GM18507 (cell line): ENCODE measurements around the gene KLHL8.
A peak's percentile ranks its signal among the peaks of the same experiment; 100 is the strongest.

ENCODE experiments used
- DNase-seq: peaks from one replicate; pipeline ENCODE4 v3.0.0; 2011; ENCODE audit warnings: low read depth; ENCODE audit not compliant: insufficient read length; ENCODE audit errors: extremely low spot score
- FAIRE-seq: peaks from 2 replicates; lab custom pipeline; 2011; peaks lifted over from hg19 to GRCh38; lab: Jason Lieb, UNC

The KLHL8 gene

GRCh38 chr4:87132035-87132434 lies 88.4 kb downstream of the KLHL8 start:
- DNase-seq (no peak), FAIRE-seq (no peak)

GRCh38 chr4:87130985-87131703 lies 89.3 kb downstream of the KLHL8 start:
- FAIRE-seq (no peak), DNase-seq (no peak)

- FAIRE-seq (no peak), DNase-seq (no peak)
Measured at GRCh38 chr4:87129681-87130080, 90.7 kb downstream of the KLHL8 start.

DNA sequence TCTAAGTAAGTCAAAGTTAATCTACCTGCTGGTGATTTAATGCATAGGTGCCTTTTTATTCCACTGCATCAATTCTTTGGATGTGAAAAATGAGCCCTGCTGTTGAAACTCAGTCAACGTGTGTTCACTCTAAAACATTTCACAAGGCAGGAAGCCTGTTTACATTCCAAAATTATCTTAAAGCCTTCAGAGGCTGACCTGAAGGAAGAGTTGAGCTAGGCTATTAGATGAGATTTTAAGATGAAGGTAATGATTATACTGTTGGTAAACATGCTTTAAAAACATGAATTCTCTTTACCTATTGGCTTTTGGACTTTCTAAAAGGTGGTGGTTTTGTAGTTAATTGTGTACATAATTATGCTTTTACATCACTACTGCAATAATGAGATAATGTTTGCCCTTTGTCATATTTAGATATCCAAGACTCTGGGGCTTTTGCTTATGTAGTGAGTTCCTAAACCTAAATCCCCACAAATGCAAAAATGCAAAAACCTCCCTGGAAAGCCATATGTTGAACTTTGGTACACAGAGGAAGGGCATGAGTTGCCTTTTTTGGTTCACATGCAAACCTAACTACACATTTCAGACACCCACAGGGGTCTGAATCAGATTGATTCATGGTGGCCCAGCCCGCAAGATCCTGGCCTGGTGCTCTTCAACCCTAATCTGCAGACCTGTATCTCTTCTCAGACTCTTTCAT lies 92.3 kb downstream of the KLHL8 start:
- no peak for FAIRE-seq
- no peak for DNase-seq

DNA sequence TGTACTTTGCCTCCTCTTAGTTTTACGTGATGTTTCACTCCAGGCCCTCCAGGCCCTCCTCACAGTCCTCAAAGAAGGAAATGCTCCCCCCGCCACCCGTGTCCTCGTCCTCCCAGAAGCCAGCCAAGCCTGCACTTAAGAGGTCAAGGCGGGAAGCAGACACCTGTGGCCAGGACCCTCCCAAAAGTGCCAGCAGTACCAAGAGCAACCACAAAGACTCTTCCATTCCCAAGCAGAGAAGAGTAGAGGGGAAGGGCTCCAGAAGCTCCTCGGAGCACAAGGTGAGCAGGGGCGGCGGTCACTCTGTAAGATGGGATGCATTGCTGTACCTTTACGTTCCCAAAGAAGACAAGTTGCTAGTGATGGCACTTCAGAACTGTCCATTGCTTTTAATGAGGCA lies 94.4 kb downstream of the KLHL8 start:
- DNase-seq (no peak), FAIRE-seq (no peak)

GRCh38 chr4:87122252-87122651 lies 98.2 kb downstream of the KLHL8 start:
- FAIRE-seq, result no peak

DNA sequence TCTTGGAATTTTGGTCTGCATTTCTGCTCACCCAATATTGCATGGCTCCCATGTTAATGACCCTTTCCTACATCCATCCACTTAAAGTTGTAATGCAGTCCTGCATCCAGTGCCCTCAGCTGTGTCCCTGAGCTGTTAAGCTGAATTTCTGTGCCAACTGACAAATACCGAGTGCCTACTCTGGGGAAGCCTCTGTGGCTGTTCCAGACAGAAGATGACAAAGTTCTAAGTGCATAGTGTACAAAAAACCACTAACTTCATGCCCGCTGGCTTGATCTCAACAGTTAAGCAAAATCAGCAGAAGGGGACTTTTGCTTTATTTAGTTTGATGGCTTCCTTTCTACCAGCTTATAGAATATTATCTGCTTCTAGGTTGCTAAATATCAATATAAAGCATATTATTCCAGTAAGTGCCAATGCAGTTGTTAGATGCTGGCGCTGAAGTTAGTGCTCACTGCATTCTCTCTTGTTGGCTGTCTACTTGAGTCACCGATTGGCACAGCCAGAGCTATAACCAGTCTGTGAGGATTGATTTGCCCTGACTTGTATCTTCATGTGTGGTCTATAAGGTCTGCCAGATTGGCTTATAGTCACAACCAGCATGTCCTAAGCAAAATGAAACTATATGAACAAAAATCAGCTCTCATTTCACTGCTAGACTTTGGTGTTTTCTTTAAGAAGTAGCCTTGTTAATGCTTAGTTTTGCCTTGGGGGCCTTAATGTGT lies 98.9 kb downstream of the KLHL8 start:
- no peak for FAIRE-seq
- no peak for DNase-seq

More at GRCh38 chr4:87122252-87122651, 98.2 kb downstream of the KLHL8 start:
- DNase-seq, result no peak

DNA sequence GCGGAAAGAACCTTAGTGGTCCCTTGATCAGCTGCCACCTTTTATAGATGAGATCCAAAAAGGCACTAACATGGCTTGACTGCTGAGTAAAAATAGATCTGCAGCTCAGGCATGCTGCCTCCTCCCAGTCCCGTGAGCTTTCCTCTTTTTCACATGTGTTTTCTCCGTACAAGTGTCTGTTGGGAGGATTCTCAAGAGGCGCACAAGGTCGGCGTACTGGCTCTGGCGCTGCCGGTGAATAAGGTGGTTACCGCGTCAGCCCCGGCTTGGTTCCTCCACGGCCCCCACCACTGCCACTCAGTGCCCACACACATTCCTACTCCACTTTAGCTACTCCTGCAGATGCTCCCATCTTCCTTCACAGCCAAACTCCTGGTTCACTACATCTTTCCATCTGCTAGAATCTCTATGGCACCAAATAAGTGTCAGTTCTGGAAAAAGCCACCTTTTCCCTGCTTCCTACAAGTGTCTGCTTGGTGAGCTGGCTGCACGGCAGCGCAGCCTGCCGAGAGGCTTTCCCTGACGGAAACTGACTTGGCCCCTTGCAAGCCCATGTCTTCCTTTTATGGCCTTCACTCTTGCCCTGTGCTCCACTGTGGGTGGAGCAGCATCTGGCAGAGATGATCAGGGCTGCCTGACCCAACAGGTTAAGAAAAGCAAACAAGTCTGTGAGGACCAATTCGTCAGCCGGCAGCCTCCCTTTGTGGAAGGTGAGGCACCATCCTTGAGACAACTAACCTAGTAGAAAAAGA lies 99.8 kb downstream of the KLHL8 start:
- no peak for DNase-seq
- FAIRE-seq, result no peak

- FAIRE-seq (peak; percentile 29), DNase-seq (no peak)
Measured at GRCh38 chr4:87120010-87120409, 100.4 kb downstream of the KLHL8 start.

DNA sequence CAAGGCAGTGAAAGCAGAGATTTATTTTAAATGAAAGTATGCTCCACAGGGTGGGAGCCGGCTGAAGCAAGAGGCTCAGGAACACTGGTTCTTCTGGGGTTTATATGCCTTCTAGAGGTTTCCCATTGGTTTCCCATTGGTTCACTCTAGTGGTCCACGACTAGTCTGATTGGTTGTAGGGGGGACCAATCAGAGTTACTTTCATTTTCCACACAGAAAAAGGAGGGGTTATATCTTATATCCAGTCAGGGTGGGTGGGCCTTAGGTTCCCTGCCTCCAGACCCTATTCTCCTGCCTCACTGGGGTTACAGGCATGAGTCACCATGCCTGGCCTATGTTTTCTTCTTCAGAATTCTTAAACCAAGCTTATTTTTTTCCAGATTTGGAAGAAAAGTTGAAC lies 101.6 kb downstream of the KLHL8 start:
- no peak for FAIRE-seq

GRCh38 chr4:87118421-87118820 lies 102.0 kb downstream of the KLHL8 start:
- FAIRE-seq, result no peak
- no peak for DNase-seq

More for the DNA sequence above, 101.6 kb downstream of the KLHL8 start:
- DNase-seq, result no peak

DNA sequence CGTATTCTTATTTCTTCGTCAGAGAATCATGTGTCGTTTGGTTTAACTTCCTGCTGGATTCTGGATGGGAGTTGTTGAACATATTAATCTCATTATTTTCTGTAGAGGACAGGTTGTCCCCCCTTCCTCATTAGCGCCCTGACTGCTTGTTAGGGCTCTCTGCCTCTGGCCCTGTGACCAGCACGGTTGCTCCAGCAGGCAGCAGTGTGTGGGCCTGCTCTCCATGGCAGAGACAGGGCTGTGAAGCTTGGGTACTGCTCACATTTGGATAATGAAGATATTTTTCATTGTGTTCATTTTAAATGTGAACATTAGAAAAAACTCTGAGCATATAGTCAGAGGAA lies 102.7 kb downstream of the KLHL8 start:
- FAIRE-seq, result no peak

GRCh38 chr4:87117051-87117731 lies 103.2 kb downstream of the KLHL8 start:
- no peak for DNase-seq
- no peak for FAIRE-seq

More for the DNA sequence above, 102.7 kb downstream of the KLHL8 start:
- DNase-seq, result no peak

DNA sequence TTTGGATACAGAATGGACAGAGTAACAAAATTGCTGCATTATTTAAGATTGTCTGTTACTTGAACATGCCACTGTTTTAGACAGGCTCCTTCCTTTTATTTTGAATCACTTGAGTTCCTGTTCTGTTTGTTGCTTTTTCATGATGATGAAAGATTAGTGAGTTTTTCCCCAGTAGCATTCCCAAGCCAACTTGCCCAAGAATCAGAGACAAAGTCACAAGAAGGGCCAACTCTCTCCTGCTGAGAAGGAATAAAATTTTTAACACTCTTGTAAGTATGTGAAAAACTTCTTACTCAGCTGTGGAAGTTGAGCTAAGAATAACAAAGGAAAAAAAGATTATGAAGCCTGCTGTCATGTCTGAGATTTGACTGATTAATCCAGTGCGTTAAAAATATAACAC lies 104.2 kb downstream of the KLHL8 start:
- FAIRE-seq, result no peak
- DNase-seq, result no peak

- FAIRE-seq (no peak), DNase-seq (no peak)
Measured at GRCh38 chr4:87114245-87115062, 106.0 kb downstream of the KLHL8 start.

- no peak for FAIRE-seq
Measured at GRCh38 chr4:87112063-87112462, 108.4 kb downstream of the KLHL8 start.

More at GRCh38 chr4:87112063-87112462, 108.4 kb downstream of the KLHL8 start:
- no peak for DNase-seq
